Activated T-cell treated with anti-CD3 and anti-CD28 coated beads, Interleukin-2, amount 50 U/mL, for 1 hour (primary cell): Measurements from ENCODE around the gene SFTPB.

Source experiments
- DNase-seq: peaks from one replicate; pipeline ENCODE4 v3.0.0-alpha.2; 2020

SFTPB gene

DNA sequence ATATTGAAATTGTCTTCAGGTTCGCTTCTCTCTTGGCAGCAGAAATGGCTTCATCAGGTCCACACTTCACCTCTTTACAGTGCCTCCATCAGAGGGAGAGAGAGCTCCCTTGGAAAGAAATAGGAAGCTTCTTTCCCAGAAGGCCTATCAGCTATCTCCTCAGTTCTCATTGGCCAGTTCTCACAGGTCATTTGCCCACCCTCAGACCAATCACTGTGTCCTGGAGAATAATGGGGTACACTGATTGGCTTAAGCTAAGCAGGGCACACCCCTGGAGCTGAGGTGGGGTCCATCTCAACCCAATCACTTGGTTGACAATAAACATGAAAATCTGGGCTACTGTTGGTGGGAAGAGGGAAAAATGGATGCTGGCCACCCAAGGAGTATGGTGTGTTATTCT is 31.3 kb upstream of the SFTPB start:
- DNase-seq, result no peak

DNA sequence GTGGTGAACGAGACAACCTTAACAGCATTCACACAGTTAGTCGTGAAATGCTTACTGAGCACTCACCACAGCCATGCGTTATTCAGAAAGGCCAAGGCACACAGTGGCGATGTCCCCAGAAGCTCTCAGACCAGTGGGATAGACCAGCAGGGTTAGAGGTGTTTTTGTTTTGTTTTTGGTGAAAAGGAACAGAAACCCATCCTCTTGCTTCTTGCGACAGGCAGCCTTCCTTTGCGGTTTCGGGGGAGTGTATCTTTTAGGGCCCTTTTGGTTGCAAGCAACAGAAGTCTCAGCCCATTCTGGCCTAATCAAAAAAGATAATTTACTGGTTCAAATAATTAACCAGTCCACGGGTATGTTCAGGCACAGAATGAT is 30.9 kb upstream of the SFTPB start:
- no peak for DNase-seq

DNA sequence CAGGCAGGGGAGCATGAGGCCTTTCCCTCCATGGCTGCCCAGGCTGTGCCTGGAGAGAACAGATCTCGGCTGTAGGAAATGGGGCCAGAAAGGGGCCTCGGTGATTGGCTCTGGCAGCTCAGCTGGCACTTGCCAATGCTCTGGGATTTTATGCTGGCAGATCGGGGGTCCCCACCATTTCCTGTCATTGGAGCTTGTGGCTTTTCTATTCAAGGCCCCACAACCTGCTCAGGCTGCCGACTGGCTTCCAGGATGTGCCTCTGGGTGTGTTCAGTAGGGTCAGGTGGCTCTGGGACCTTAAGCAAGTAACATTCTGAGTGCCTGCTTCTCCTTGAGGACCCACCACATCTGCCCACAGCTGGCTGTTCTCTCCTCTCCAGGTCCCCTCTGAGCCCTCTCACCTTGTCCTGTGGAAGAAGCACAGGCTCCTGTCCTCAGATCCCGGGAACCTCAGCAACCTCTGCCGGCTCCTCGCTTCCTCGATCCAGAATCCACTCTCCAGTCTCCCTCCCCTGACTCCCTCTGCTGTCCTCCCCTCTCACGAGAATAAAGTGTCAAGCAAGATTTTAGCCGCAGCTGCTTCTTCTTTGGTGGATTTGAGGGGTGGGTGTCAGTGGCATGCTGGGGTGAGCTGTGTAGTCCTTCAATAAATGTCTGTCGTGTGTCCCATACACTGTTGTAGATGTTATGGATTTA is 30.3 kb upstream of the SFTPB start:
- DNase-seq, result no peak

DNA sequence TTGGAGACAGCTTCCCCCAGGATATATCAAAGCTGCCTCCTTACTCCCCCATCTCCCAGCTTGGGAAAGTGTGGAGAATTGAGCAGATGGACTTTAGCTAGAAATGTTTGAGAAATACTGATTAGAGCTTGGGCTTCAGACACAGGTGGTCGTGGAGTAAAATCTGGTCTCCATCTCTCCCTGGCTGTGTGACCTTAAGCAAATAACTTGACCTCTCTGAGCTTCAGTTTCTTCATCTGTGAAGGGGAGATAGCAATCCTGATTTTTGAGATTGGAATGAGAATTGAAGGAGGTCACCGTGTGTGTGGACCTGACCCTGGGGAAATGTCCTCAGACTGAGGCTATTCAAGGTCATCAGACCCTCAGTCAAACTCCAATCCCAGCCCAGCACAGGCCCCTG is 29.7 kb upstream of the SFTPB start:
- no peak for DNase-seq

DNA sequence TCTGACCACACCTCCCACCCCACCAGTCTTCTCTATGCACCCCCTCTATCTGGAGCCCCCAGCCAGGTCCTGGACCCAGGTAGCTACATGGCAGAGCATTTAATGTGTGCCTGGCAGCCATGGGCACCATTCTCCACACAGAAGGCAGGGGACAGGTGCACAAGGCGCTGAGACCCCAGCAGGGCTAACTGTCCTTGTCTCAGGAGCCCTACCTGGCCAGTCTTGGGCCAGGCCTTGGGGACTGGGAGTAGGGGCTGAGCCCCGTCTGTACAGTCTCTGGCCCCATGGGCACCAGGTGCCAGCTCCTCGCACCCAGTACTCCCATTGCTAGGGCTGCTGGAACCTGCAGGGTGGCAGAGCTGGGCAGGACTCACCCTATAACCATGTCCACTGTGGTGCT is 29.1 kb upstream of the SFTPB start:
- no peak for DNase-seq

DNA sequence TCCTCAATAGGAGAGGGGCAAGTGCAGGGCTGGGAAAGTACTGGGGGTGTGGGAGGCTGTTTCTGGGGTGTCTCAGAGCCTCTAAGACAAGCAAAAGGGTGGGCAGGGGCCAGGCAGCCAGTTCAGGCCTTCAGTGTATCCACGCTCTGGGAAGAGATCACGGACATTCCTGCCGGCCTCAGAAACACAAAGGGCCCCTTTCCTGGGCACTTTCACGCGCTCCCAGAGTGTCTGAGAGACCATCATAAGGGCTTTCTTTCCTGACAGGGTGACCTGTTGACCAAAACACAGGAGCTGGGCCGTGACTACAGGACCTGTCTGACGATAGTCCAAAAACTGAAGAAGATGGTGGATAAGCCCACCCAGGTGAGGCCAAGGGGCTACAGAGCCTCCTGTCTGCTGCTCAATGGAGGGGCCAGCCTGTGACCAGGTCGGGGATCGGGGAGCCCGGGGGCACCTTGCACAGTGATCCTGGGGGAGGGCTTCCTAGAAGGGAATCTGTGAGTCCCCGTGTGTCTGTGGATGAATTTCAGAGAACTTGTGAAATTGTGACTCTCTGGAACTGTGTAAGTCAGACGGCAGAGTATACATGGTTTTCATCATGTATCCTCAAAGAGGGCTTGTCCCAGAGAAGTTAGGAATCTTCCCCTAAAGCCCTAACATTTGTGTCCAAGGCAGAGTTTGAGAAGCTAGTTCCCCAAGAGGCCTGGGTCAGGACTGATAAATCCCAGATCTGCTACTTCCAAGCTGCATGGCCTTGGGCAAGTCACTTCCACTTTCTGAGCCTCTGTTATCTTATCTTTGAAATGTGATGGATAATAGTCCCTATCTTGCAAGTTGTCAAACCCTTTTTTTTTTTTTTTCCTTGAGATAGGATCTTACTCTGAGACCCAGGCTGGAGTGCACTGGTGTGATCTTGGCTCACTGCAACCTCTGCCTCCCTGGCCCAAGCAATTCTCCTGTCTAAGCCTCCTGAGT is 28.0 kb upstream of the SFTPB start:
- DNase-seq, result no peak

DNA sequence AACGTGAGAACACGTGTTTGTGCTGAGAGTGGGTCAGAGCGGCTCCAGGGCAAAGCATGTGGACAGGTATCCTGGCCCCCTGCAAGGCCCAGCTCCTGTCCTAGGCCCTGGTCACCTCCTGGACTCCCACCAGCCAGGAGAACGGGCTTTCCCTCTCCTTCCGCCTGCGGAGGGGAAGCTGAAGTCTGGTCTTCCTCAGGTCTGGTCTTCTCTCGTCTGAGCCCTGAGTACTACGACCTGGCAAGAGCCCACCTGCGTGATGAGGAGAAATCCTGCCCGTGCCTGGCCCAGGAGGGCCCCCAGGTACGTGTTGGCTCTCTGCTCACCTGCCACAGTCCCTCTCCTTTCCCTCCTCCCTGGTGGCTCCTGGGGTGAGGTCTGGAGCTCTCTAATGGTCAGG is 27.1 kb upstream of the SFTPB start:
- no peak for DNase-seq

DNA sequence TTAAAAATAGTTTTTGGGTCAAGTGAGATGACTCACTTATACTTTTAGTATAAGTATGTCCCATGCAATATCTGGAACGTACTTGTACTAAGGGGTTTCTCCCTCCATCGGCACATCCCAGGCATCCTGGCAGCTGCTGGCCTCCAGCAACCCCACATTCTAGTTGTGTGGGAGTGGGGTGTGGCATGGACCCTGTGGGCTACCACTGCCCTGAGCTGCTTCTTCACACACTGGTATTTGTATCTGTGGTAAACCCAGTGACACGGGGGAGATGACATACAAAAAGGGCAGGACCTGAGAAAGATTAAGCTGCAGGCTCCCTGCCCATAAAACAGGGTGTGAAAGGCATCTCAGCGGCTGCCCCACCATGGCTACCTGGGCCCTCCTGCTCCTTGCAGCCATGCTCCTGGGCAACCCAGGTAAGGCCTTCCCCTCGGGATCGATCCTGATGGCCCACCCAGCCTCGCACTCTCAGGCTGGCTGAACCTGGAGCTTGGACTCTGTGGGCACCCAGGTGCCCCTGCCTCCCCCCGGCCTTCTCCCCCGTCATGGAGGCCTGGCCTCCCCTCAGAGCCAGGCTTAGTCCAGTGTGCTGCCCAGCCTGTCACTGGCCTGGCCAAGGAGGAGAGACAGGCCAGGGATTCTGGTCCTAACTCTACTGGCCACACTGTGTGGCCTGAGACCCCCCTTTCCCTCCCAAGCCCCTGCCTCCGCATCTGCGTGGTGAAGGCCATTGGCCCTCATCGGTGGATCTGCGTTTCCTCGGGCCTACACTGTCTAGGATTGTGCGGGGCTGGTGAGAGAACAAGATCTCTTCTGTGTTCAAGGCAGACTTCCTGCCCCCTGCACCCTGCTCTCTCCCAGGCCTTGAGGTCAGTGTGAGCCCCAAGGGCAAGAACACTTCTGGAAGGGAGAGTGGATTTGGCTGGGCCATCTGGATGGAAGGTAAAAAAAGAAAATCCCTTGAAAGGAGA is 26.3 kb upstream of the SFTPB start, which contains the start of gene GNLY:
TSS of gene GNLY (plus strand) at position 307 of the 974 bp plus-strand sequence. CDS start at position 368, 61 bp downstream.
- DNase-seq, result no peak

DNA sequence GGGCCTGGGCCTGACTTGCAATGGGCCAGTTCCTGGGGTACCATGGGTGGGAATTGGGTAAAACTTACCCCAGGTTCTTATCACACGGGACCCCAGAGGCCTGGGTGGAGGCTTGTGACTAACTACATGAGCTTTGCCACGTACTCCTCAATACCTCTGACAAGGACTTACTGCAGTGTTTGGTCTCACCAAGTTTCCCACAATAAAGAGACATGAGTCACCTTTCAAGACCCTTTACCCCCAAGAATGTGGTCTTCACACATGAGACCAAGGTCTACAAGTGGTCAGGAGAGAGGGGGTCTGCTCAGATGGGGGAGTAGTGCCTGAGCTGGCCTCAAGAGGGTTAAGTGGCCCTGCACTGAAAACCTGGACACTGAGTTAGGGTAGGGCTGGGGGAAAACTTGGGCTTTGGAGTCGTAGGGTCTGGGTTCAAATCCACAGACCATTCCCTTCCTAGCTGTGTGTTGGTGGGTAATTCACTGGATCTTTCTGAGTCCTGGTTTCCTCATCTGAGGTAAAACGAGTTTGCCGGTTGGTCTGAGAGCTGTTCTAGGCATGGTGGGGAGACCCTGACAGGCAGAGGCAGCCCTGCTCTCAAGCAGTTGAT is 24.1 kb upstream of the SFTPB start:
- DNase-seq, result no peak

DNA sequence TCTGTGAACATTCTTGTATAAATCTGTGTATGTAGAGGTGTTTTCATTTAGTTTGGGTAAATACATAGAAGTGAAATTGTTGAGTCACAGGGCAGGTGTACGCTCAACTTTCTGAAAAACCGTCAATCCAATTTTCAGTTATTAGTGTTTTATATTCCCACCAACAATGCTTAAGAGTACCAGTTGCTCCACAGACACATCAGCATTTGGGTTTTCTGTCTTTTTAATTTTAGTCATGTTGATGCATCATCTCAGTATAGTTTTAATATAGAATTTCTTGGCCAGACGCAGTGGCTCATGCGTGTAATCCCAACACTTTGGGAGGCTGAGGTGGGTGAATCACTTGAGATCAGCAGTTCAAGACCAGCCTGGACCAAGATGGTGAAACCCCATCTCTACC is 22.9 kb upstream of the SFTPB start:
- DNase-seq, result no peak

DNA sequence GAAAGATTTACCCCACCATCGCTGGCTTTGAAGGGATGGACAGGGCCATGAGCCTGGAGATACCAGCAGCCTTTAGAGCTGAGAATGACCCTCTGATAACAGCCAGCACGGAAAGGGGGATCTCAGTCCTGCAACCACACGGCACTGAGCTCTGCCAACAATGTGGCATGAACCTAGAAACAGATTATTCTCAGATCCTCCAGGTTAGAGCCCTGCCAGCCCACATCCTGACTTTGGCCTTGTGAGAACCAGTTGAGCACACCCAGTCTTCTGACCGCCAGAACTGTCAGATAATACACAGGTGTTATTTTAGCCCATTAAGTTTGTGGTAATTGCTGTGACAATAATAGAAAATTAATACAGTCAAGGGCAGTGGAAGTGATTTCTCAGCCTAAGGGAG is 16.8 kb upstream of the SFTPB start:
- DNase-seq, result no peak

DNA sequence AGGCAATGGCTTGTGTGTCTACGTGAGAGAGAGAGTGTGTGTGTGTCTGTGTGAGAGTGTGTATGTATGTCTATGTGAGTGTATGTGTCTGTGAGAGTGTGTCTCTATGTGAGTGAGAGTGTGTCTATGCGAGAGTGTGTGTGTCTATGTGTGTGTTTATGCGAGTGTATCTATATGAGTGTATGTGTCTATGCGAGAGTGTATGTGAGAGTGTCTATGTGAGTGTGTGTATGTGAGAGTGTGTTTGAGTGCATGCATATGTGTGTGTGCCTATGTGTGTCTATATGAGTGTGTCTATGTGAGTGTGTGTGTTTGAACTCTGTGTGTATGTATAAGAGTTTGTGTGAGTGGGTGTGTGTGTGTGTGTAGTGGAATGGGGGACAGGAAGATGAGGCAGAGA is 16.4 kb upstream of the SFTPB start:
- no peak for DNase-seq

DNA sequence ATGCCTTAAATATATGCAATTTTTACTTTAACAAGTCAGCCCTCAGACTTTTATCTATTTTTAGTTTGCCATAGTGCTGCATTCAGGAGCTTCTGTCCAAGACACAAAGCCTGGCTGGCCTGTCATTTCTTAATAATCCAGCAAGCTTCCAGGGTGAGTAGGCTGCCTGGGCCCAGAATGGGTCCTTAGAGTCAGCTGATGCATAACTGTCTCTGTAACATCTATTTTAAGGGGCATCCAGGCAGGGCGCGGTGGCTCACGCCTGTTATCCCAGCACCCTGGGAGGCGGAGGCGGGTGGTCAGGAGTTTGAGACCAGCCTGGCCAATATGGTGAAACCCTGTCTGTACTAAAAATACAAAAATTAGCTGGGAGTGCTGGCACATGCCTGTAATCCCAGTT is 14.4 kb upstream of the SFTPB start:
- DNase-seq, result no peak

DNA sequence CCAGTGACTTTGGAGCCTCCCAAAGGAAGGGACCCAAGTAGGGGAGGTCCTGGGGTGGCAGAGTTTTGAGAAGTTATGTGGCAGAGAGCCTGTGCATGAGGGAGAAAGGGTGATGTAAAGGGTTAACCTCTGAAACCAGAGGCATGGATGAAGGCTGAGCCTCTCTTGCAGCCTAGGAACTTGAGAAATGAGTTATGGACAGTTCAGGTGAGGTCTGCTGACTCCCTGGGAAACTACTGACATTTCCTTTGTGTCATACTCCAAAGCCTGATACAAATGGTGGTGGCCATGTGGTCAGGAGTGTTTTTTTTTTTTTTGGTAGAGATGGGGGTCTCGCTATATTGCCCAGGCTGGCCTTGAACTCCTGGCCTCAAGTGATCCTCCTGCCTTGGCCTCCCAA is 13.8 kb upstream of the SFTPB start:
- no peak for DNase-seq

DNA sequence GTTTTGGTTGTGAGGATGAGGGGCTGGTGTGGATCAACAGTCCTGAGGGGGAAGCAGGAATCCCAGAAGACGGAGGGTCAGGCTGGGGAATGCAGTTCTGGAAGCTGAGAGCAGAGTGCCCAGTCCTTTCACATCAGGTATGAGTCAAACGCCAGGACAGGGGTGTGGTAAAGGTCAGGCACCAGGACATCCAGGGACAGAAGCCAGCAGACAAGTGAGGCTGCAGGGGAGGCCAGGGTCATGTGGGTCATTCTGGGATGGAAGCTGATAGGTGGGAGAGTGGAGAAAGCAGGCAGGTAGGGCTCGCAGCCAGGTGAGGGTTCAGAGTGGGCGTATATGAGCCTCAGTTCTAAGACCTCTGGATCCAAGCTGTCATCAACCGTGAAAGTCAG is 13.4 kb upstream of the SFTPB start:
- DNase-seq, result no peak

DNA sequence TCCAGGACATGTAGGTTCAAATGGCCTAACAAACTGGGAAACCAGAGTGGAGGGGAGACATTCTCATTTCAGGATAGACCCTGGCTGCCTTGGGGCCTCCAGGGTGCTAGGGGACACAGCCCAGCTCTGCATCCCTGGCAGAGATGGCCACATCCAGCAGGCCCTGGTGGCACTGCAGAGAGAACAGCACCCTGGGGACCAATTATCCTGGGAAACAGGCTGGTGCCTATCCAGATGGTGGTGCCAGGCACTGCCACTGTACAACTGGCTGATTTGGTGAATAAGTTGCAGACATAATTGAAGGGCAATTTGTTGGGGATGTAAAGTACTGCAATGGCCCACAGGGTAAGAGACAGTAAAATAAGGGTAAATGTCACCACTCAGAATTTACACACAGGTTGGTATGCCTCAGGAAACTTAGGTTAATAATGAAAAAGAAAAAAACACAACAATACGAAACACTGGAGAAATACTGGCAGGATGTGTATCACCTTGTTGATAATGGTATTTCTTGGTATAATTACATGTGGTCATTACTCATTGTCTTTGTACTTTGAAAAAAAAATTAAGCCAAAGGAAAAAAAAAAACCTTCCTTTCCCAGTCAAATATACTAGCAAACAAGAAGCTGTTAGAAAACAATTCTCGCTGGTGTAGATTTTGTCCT is 12.8 kb upstream of the SFTPB start:
- no peak for DNase-seq

DNA sequence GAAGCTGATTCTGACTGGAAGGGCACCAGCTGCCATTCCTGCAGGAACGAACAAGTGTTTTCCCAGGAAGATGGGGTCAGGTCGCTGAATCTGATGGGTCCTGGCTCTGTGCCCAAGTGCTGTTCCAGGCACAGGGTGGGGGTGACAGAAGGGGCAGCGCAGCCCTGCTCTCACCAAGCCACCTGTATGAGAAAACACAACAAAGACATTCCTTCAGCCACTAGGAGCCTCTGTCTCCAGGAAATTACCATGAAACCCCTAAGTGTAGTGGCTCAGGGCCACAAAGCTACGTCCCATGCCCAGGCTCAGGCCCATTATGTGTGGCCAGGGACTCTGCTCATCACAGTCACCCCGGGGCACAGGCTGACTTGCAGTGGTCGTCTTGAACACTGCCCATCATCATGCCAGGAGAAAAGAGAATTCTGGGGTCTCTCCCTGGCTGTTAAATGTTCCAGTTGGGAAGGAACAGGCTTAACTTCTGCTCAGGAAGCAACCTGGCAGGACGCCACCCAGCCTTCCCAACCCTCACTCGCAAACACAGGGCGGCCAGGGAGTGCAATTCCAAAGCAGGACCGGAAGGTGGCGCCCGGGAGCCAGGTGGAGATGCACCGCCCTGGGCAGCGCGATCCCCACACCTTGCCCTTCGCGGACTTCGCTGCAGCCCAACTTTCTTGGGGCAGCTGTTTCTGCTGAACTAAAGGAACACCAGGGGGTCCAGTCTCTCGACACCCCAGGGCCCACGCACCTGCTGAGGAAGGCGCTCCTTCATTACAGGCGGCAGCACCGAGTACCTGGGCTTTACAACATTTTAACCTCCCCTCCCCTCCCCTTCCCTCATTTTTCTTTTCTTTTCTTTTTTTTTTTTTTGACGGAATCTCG is 11.0 kb upstream of the SFTPB start:
- peak; percentile 80 for DNase-seq

DNA sequence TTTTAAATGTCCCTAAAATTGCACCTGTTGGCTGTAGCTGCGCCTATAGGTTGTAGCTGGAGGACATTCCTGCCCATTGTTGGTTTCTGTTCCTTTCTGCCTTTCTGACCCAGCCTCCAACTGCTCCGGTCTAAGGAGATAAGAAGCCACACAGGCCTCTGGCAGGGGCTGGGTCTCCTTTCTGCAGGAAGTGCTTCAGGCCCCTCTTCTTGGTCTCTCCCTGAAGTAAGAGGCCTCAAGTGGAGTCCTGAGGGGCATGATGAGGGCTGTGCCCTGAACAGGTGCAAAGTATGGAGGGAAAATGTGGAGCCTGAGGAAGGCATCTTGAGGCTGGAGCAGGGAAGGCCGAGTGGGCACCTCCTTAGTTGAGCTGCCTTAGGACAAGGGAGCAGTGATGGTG is 10.4 kb upstream of the SFTPB start:
- DNase-seq, result no peak

DNA sequence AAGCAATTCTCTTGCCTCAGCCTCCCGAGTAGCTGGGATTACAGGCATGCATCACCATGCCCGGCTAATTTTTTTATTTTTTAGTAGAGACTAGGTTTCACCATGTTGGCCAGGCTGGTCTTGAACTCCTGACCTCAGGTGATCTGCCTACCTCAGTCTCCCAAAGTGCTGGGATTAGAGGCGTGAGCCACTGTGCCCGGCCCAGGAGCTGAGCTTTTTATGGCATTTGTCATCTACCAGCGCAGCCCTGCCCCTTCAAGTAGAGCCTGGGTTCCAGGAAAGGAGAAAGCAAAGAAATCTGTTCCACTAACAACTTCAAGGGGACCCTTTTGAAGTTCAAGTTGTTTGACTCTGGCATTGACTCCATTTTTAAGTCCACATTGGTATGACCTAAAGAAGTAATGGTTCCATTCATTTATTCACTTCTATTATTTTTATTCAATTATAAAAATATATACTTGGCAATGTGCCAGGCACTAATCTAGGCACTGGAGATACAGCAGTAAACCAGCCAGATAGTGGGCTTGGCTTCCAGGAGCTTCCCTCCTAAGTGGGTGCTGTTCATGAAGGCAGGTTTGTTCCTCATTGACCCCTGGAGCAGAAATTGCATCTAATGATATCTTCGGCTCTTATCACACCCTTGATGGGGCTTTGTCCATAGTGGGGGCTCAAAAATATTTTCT is 8.0 kb upstream of the SFTPB start:
- no peak for DNase-seq

DNA sequence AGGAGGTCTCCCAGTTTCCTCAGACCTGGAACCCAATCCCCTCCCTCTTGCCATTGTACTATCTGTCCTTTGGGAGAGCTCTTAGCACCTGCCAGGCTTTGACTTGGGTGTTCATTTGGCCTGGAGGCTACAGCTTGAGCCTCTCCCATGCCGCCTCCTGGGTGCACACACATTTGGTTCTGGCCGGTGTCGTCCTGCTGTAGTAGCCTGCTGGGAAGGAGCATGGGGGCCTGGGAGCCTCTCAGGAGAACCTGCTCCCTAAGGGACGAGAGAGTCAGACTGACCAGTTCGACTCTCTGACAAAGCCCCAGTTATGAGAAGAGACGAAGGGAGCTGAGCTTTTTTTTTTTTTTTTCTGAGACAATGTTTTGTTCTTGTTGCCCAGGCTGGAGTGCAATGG is 7.4 kb upstream of the SFTPB start:
- no peak for DNase-seq
